Left colon (tissue), 2 donors: ENCODE measurements around the gene SYMPK. TPM values are rescaled to one million over a fixed set of nuclear protein-coding genes. Genes with fewer than 3 reads are reported as not detected.
A peak's percentile ranks its signal among the peaks of the same experiment; 100 is the strongest.
"Not testable (repeated sequence)": the region's sequence is repeated elsewhere in the genome, so short reads cannot be mapped to it uniquely, and the experiment has no call there.

ENCODE experiments used
- ATAC-seq: fragments of 200-7000 bp; cut with Tn5 transposase; one replicate; pipeline ENCODE4 v1.9.1; 2020; ENCODE audit warnings: mild to moderate bottlenecking, moderate library complexity
- DNase-seq, 2 donors: peaks; one replicate each; pipeline ENCODE4 v3.0.0-alpha.2; 2020
- intact Hi-C, 2 donors: fragments of 100-400 bp; cut with DNase I in 1 of 2; cut with micrococcal nuclease in 1 of 2; formaldehyde crosslinking; loops; one replicate each; pipeline versions ENCODE4 v1.11.2 to v1.14.0; 2022; cut with DNase I, micrococcal nuclease
- total RNA-seq, 2 donors: library from RNA; stranded (reverse); fragmentation: NEBNext Ultra II Directional; extraction: Animal tissue kit (Norgen Biotek cat#: 25700); gene quantifications; one replicate each; pipeline ENCODE4 v1.2.1, GENCODE V29; 2021
- donor health status: DM: no; HTN: no; CAD: no.
- donor health status: DM: yes; HTN: yes; CAD: no.

Gene SYMPK
- total RNA-seq, 2 donors from 2014 or later, result 53.8 to 62.7 TPM

GRCh38 chr19:45816236-45817009 is 46.5 kb downstream of the SYMPK start:
- DNase-seq (no peak), ATAC-seq (no peak)
- intact Hi-C loops, result no loop called here

- DNase-seq (no peak), ATAC-seq (no peak)
- intact Hi-C loops, result no loop called here
These were observed 47.3 kb downstream of the SYMPK start for GRCh38 chr19:45815481-45816216.

- DNase-seq (no peak), ATAC-seq (no peak)
- intact Hi-C loops, result no loop called here
These were observed 48.0 kb downstream of the SYMPK start, which contains the start of gene RSPH6A for GRCh38 chr19:45814851-45815480. TSS of gene RSPH6A (minus strand) at chr19:45815308. CDS start at chr19:45815176, 132 bp downstream.

GRCh38 chr19:45814166-45814780 is 48.7 kb downstream of the SYMPK start:
- intact Hi-C loops, result no loop called here
- DNase-seq, result no peak
- ATAC-seq, result no peak

- intact Hi-C loops, result no loop called here
- ATAC-seq (no peak), DNase-seq (no peak)
These were observed 50.6 kb downstream of the SYMPK start for GRCh38 chr19:45812297-45812696.

- ATAC-seq, result peak; percentile 75
- intact Hi-C loops, result no loop called here
- DNase-seq, result no peak
These were observed 53.2 kb downstream of the SYMPK start for GRCh38 chr19:45809643-45810159.

GRCh38 chr19:45805719-45806118 is 57.2 kb downstream of the SYMPK start:
- intact Hi-C loops, result no loop called here
- DNase-seq, result no peak
- no peak for ATAC-seq

GRCh38 chr19:45804959-45805230 is 58.1 kb downstream of the SYMPK start:
- ATAC-seq, result no peak
- DNase-seq, result no peak
- intact Hi-C loops, result no loop called here

GRCh38 chr19:45804140-45804958 is 58.6 kb downstream of the SYMPK start:
- intact Hi-C loops, result no loop called here
- ATAC-seq (no peak), DNase-seq (no peak)

- intact Hi-C loops, result no loop called here
- ATAC-seq (no peak), DNase-seq (no peak)
These were observed 61.3 kb downstream of the SYMPK start for GRCh38 chr19:45801603-45802175.

- ATAC-seq, result no peak
- intact Hi-C loops, result no loop called here
- DNase-seq, result no peak
These were observed 62.8 kb downstream of the SYMPK start for GRCh38 chr19:45800070-45800553.

GRCh38 chr19:45799541-45799940 is 63.4 kb downstream of the SYMPK start:
- DNase-seq, intact Hi-C loops: not testable (repeated sequence)
- peak; percentile 8 for ATAC-seq

GRCh38 chr19:45798995-45799517 is 63.9 kb downstream of the SYMPK start:
- ATAC-seq (peak; percentile 85), DNase-seq (peak in 1 of 2 donors; percentile 63)
- intact Hi-C loops, result no loop called here

- no peak for ATAC-seq
- DNase-seq, result no peak
- intact Hi-C loops, result no loop called here
These were observed 68.3 kb downstream of the SYMPK start for GRCh38 chr19:45794627-45795026.

GRCh38 chr19:45793876-45794275 is 69.1 kb downstream of the SYMPK start:
- intact Hi-C loops, result no loop called here
- DNase-seq (no peak), ATAC-seq (no peak)

GRCh38 chr19:45793178-45793564 is 69.8 kb downstream of the SYMPK start:
- no peak for ATAC-seq
- DNase-seq, result no peak
- intact Hi-C loops, result no loop called here

- ATAC-seq, result peak; percentile 99
- intact Hi-C loops, result no loop called here
These were observed 70.3 kb downstream of the SYMPK start, which contains the start of gene DMWD for GRCh38 chr19:45792470-45793177. TSS of gene DMWD (minus strand) at chr19:45792845. CDS start at chr19:45792756, 89 bp downstream.

More at GRCh38 chr19:45792470-45793177, 70.3 kb downstream of the SYMPK start, which contains the start of gene DMWD:
- peak; percentile 99 to 100 for DNase-seq
